Astrocyte (in vitro differentiated cells and primary cell): ENCODE data around the gene GMPR2. TPM values are rescaled to one million over a fixed set of nuclear protein-coding genes. Genes with fewer than 3 reads are reported as not detected.

Source experiments
- DNase-seq: peaks from one replicate; pipeline ENCODE4 v3.0.0-alpha.2; 2010; ENCODE audit warnings: low read depth
- FAIRE-seq: peaks from 2 replicates; lab custom pipeline; 2011; peaks lifted over from hg19 to GRCh38; lab: Jason Lieb, UNC
- H2AFZ ChIP-seq: 2 replicates; pipeline ENCODE4 v1.6.0; 2012; ENCODE audit warnings: low read depth, low read length, inconsistent platforms
- H3K27ac ChIP-seq: 2 replicates; pipeline ENCODE4 v1.5.1; 2011; ENCODE audit warnings: low read depth, low read length, inconsistent platforms
- H3K27me3 ChIP-seq: 2 replicates; pipeline ENCODE4 v1.6.0; 2011; ENCODE audit warnings: low read length, inconsistent platforms; ENCODE audit not compliant: insufficient read depth
- H3K36me3 ChIP-seq: 2 replicates; pipeline ENCODE4 v1.5.1; 2011; ENCODE audit warnings: low read length, inconsistent platforms; ENCODE audit not compliant: insufficient read depth
- H3K4me1 ChIP-seq: 2 replicates; pipeline ENCODE4 v1.5.1; 2011; ENCODE audit warnings: low read length, inconsistent platforms; ENCODE audit not compliant: insufficient read depth
- H3K4me2 ChIP-seq: 2 replicates; pipeline ENCODE4 v1.6.0; 2012; ENCODE audit warnings: low read length, inconsistent platforms
- H3K4me3 ChIP-seq: 2 replicates; pipeline ENCODE4 v1.5.1; 2011; ENCODE audit warnings: low read depth, mild to moderate bottlenecking, low read length, inconsistent platforms; ENCODE audit not compliant: insufficient read depth
- H3K79me2 ChIP-seq: 2 replicates; pipeline ENCODE4 v1.6.0; 2012; ENCODE audit warnings: mild to moderate bottlenecking, low read length, inconsistent platforms; ENCODE audit not compliant: insufficient read depth
- H3K9ac ChIP-seq: 2 replicates; pipeline ENCODE4 v1.6.0; 2012; ENCODE audit warnings: mild to moderate bottlenecking, low read length, inconsistent platforms
- H3K9me3 ChIP-seq: 2 replicates; pipeline ENCODE4 v1.5.1; 2012; ENCODE audit warnings: low read depth, mild to moderate bottlenecking, low read length, inconsistent platforms; ENCODE audit not compliant: insufficient read depth
- H4K20me1 ChIP-seq: 2 replicates; pipeline ENCODE4 v1.6.0; 2012; ENCODE audit warnings: low read length, inconsistent platforms; ENCODE audit not compliant: insufficient read depth
- H3K27ac Mint-ChIP-seq: one replicate; pipeline ENCODE4 v1.8.0; 2021; ENCODE audit warnings: mild to moderate bottlenecking, mixed read lengths; ENCODE audit not compliant: unreplicated experiment
- H3K27me3 Mint-ChIP-seq: one replicate; pipeline ENCODE4 v1.8.0; 2021; ENCODE audit warnings: low read depth, mixed read lengths; ENCODE audit not compliant: unreplicated experiment
- H3K36me3 Mint-ChIP-seq: one replicate; pipeline ENCODE4 v1.8.0; 2021; ENCODE audit warnings: low read depth, mixed read lengths; ENCODE audit not compliant: unreplicated experiment
- H3K4me1 Mint-ChIP-seq: one replicate; pipeline ENCODE4 v1.8.0; 2021; ENCODE audit warnings: low read depth, mixed read lengths; ENCODE audit not compliant: unreplicated experiment
- H3K4me3 Mint-ChIP-seq: one replicate; pipeline ENCODE4 v1.8.0; 2021; ENCODE audit warnings: mild to moderate bottlenecking, moderate library complexity, mixed read lengths; ENCODE audit not compliant: unreplicated experiment
- H3K9me3 Mint-ChIP-seq: one replicate; pipeline ENCODE4 v1.8.0; 2021; ENCODE audit warnings: mild to moderate bottlenecking, mixed read lengths; ENCODE audit not compliant: unreplicated experiment
- EZH2 ChIP-seq: IDR thresholded peaks from 2 replicates; pipeline ENCODE4 v1.6.1; 2012; ENCODE audit warnings: mild to moderate bottlenecking, low read length, inconsistent platforms; ENCODE audit not compliant: insufficient read depth
- total RNA-seq: library from RNA; stranded (reverse); gene quantifications from 2 replicates; pipeline ENCODE4 v1.2.1, GENCODE V29; 2021
- TF ChIP-seq, protein P1 (sequence below): IDR thresholded peaks from 2 replicates; pipeline ENCODE4 v1.5.1; 2011; ENCODE audit warnings: low read depth, mild to moderate bottlenecking, inconsistent platforms, low read length, moderate library complexity; ENCODE audit not compliant: insufficient read depth

Gene GMPR2
- total RNA-seq, 1 donor from 2014 or later, result 66.5 TPM

DNA sequence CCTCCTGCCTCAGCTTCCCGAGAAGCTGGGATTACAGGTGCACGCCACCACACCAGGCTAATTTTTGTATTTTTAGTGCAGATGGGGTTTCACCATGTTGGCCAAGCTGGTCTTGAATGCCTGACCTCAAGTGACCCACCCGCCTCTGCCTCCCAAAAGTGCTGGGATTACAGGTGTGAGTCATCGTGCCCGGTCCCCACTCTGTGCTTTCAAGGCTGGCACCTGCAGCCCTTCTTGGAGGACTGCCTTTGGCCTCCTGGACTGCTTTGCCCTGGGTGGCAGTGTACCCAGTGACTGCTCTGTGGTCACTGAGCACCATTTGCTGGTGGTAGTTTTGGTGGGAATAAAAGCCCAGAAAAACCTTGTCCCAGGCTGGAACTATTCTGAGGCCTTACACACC, 54.3 kb downstream of the GMPR2 start:
- TF ChIP-seq EZH2, result no peak
- TF ChIP-seq, protein P1, sequence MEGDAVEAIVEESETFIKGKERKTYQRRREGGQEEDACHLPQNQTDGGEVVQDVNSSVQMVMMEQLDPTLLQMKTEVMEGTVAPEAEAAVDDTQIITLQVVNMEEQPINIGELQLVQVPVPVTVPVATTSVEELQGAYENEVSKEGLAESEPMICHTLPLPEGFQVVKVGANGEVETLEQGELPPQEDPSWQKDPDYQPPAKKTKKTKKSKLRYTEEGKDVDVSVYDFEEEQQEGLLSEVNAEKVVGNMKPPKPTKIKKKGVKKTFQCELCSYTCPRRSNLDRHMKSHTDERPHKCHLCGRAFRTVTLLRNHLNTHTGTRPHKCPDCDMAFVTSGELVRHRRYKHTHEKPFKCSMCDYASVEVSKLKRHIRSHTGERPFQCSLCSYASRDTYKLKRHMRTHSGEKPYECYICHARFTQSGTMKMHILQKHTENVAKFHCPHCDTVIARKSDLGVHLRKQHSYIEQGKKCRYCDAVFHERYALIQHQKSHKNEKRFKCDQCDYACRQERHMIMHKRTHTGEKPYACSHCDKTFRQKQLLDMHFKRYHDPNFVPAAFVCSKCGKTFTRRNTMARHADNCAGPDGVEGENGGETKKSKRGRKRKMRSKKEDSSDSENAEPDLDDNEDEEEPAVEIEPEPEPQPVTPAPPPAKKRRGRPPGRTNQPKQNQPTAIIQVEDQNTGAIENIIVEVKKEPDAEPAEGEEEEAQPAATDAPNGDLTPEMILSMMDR, result no peak
- H3K9me3 ChIP-seq, result no peaks in the 10 kb centered on the region
- Mint-ChIP-seq H3K4me1 (peaks cover 6% of the 10 kb centered on the region), H3K27ac (no peak overlapping the region), H3K36me3 (peaks cover 7% of the 10 kb centered on the region), H3K9me3 (no peaks in the 10 kb centered on the region), H3K4me3 (no peak overlapping the region), H3K27me3 (no peaks in the 10 kb centered on the region)
- H4K20me1 ChIP-seq, result no peaks in the 10 kb centered on the region
- DNase-seq, result no peak
- peaks cover 7% of the 10 kb centered on the region for H3K36me3 ChIP-seq
- no peak overlapping the region for H3K9ac ChIP-seq
- no peaks in the 10 kb centered on the region for H3K27me3 ChIP-seq
- no peak overlapping the region for H3K4me2 ChIP-seq
- H3K4me3 ChIP-seq, result no peak overlapping the region
- H3K27ac ChIP-seq, result no peak overlapping the region
- H2AFZ ChIP-seq, result no peak overlapping the region
- H3K79me2 ChIP-seq, result no peaks in the 10 kb centered on the region
- FAIRE-seq, result no peak
- no peaks in the 10 kb centered on the region for H3K4me1 ChIP-seq

Other genes starting within 250 kb of the GMPR2 start
- gene DHRS4L2, start 244.0 kb upstream of the GMPR2 start, total RNA-seq, result 13.4 and 15.8 TPM in 2 replicates
- 0.34 and 0.38 TPM in 2 replicates for gene CARMIL3, start 180.9 kb upstream of the GMPR2 start, total RNA-seq
- gene CPNE6, start 161.4 kb upstream of the GMPR2 start, total RNA-seq, result not detected in 2 replicates
- 73.8 and 101 TPM in 2 replicates for gene PCK2, start 138.6 kb upstream of the GMPR2 start, total RNA-seq
- gene DCAF11, start 118.2 kb upstream of the GMPR2 start, total RNA-seq, result 26.9 and 27.1 TPM in 2 replicates
- gene NRL, start 118.0 kb upstream of the GMPR2 start, total RNA-seq, result 0.48 and 0.70 TPM in 2 replicates
- gene FITM1, start 102.3 kb upstream of the GMPR2 start, total RNA-seq, result 0.25 TPM in 1 of 2 replicates, not detected in the other
- gene PSME1, start 96.7 kb upstream of the GMPR2 start, total RNA-seq, result 116 and 122 TPM in 2 replicates
- gene EMC9, start 91.3 kb upstream of the GMPR2 start, total RNA-seq, result 16.7 and 18.5 TPM in 2 replicates
- gene PSME2, start 86.3 kb upstream of the GMPR2 start, total RNA-seq, result 173 TPM in 2 replicates
- gene RNF31, start 85.4 kb upstream of the GMPR2 start, total RNA-seq, result 59.0 and 69.8 TPM in 2 replicates
- 76.0 and 89.4 TPM in 2 replicates for gene IRF9, start 71.7 kb upstream of the GMPR2 start, total RNA-seq
- gene REC8, start 60.8 kb upstream of the GMPR2 start, total RNA-seq, result 33.5 and 46.4 TPM in 2 replicates
- gene IPO4, start 44.1 kb upstream of the GMPR2 start, total RNA-seq, result 46.1 and 53.3 TPM in 2 replicates
- gene TM9SF1, start 37.5 kb upstream of the GMPR2 start, total RNA-seq, result 59.3 and 62.9 TPM in 2 replicates
- 0.22 and 0.34 TPM in 2 replicates for gene TSSK4, start 27.2 kb upstream of the GMPR2 start, total RNA-seq
- gene CHMP4A, start 19.4 kb upstream of the GMPR2 start, total RNA-seq, result 26.7 and 32.2 TPM in 2 replicates
- 8.9 and 9.9 TPM in 2 replicates for gene MDP1, start 16.9 kb upstream of the GMPR2 start, total RNA-seq
- gene NEDD8, start 562 bp upstream of the GMPR2 start, total RNA-seq, result 233 and 251 TPM in 2 replicates
- gene TINF2, start 9.7 kb downstream of the GMPR2 start, total RNA-seq, result 33.0 and 36.2 TPM in 2 replicates
- 3.8 and 4.8 TPM in 2 replicates for gene TGM1, start 30.2 kb downstream of the GMPR2 start, total RNA-seq
- 26.6 and 27.3 TPM in 2 replicates for gene RABGGTA, start 38.7 kb downstream of the GMPR2 start, total RNA-seq
- 26.5 and 30.3 TPM in 2 replicates for gene DHRS1, start 66.9 kb downstream of the GMPR2 start, total RNA-seq
- gene NOP9, start 66.9 kb downstream of the GMPR2 start, total RNA-seq, result 22.9 and 23.5 TPM in 2 replicates
- not detected in 2 replicates for gene CIDEB, start 75.0 kb downstream of the GMPR2 start, total RNA-seq
- gene LTB4R2, start 77.2 kb downstream of the GMPR2 start, total RNA-seq, result 7.8 and 9.3 TPM in 2 replicates
- gene LTB4R, start 78.6 kb downstream of the GMPR2 start, total RNA-seq, result 5.5 TPM in 2 replicates
- gene ADCY4, start 102.1 kb downstream of the GMPR2 start, total RNA-seq, result 0.32 and 0.67 TPM in 2 replicates
- gene RIPK3, start 107.1 kb downstream of the GMPR2 start, total RNA-seq, result 0.58 and 0.95 TPM in 2 replicates
- 61.9 and 73.9 TPM in 2 replicates for gene NFATC4, start 135.3 kb downstream of the GMPR2 start, total RNA-seq
- gene NYNRIN, start 166.1 kb downstream of the GMPR2 start, total RNA-seq, result 25.4 and 32.0 TPM in 2 replicates
- 3.9 and 5.4 TPM in 2 replicates for gene CBLN3, start 196.7 kb downstream of the GMPR2 start, total RNA-seq
- gene KHNYN, start 197.0 kb downstream of the GMPR2 start, total RNA-seq, result 45.5 and 50.5 TPM in 2 replicates
- 27.6 and 28.1 TPM in 2 replicates for gene SDR39U1, start 209.8 kb downstream of the GMPR2 start, total RNA-seq